Measurements from ENCODE around the gene LACC1. TPM values are rescaled to one million over a fixed set of nuclear protein-coding genes. Genes with fewer than 3 reads are reported as not detected.

The LACC1 gene
- total RNA-seq, 2 donors from 2014 or later = 6.1 to 12.5 TPM

- no peaks in the 10 kb centered on the region for H3K9me3 ChIP-seq
- H3K4me3 ChIP-seq = no peak overlapping the region
- no peak for ATAC-seq (ENCODE audit: insufficient number of reproducible peaks, low FRiP score, low read depth)
- H3K27ac ChIP-seq = no peak overlapping the region
- no peaks in the 10 kb centered on the region for H3K4me1 ChIP-seq (ENCODE audit: control insufficient read depth in 1 of 2, low read depth in 2 of 2)
- TF ChIP-seq, protein P1, sequence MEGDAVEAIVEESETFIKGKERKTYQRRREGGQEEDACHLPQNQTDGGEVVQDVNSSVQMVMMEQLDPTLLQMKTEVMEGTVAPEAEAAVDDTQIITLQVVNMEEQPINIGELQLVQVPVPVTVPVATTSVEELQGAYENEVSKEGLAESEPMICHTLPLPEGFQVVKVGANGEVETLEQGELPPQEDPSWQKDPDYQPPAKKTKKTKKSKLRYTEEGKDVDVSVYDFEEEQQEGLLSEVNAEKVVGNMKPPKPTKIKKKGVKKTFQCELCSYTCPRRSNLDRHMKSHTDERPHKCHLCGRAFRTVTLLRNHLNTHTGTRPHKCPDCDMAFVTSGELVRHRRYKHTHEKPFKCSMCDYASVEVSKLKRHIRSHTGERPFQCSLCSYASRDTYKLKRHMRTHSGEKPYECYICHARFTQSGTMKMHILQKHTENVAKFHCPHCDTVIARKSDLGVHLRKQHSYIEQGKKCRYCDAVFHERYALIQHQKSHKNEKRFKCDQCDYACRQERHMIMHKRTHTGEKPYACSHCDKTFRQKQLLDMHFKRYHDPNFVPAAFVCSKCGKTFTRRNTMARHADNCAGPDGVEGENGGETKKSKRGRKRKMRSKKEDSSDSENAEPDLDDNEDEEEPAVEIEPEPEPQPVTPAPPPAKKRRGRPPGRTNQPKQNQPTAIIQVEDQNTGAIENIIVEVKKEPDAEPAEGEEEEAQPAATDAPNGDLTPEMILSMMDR (IDR thresholded peaks at IDR 0.05) = no peak
- DNase-seq (ENCODE audit: low spot score) = no peak
- H3K36me3 ChIP-seq = no peaks in the 10 kb centered on the region
- no peaks in the 10 kb centered on the region for H3K27me3 ChIP-seq (replicated peaks; ENCODE audit: insufficient read depth)
These were observed 50.2 kb downstream of the LACC1 start for GRCh38 chr13:43929947-43930346.

GRCh38 chr13:43933378-43933777 is 53.7 kb downstream of the LACC1 start:
- Histone ChIP-seq H3K36me3 (no peaks in the 10 kb centered on the region), H3K4me3 (no peak overlapping the region), H3K9me3 (no peaks in the 10 kb centered on the region), H3K27ac (no peak overlapping the region), H3K4me1 (ENCODE audit: control insufficient read depth in 1 of 2, low read depth in 2 of 2) (peaks cover 6 to 26% of the 10 kb centered on the region in 2 donors), H3K27me3 (replicated peaks; ENCODE audit: insufficient read depth) (no peaks in the 10 kb centered on the region)
- TF ChIP-seq, protein P1 (IDR thresholded peaks at IDR 0.05) = no peak
- no peak for ATAC-seq (ENCODE audit: insufficient number of reproducible peaks, low FRiP score, low read depth)
- no peak for DNase-seq (ENCODE audit: low spot score)

- Histone ChIP-seq H3K27ac (no peak overlapping the region), H3K9me3 (no peaks in the 10 kb centered on the region), H3K27me3 (replicated peaks; ENCODE audit: insufficient read depth) (no peaks in the 10 kb centered on the region), H3K4me1 (ENCODE audit: control insufficient read depth in 1 of 2, low read depth in 2 of 2) (peaks cover 6 to 33% of the 10 kb centered on the region in 2 donors), H3K4me3 (no peak overlapping the region), H3K36me3 (no peaks in the 10 kb centered on the region)
- TF ChIP-seq, protein P1 (IDR thresholded peaks at IDR 0.05) = no peak
- ATAC-seq (ENCODE audit: insufficient number of reproducible peaks, low FRiP score, low read depth) = no peak
- no peak for DNase-seq (ENCODE audit: low spot score)
These were observed 54.6 kb downstream of the LACC1 start for GRCh38 chr13:43934273-43934672.

- no peak for DNase-seq (ENCODE audit: low spot score)
- H3K27me3 ChIP-seq (replicated peaks; ENCODE audit: insufficient read depth) = no peaks in the 10 kb centered on the region
- no peak for ATAC-seq (ENCODE audit: insufficient number of reproducible peaks, low FRiP score, low read depth)
- no peaks in the 10 kb centered on the region for H3K9me3 ChIP-seq
- no peak overlapping the region for H3K4me3 ChIP-seq
- H3K36me3 ChIP-seq = no peaks in the 10 kb centered on the region
- peaks cover 6 to 35% of the 10 kb centered on the region in 2 donors for H3K4me1 ChIP-seq (ENCODE audit: control insufficient read depth in 1 of 2, low read depth in 2 of 2)
- H3K27ac ChIP-seq = no peak overlapping the region
- TF ChIP-seq, protein P1 (IDR thresholded peaks at IDR 0.05) = no peak
These were observed 56.2 kb downstream of the LACC1 start for GRCh38 chr13:43935878-43936277.

GRCh38 chr13:43936647-43937046 is 56.9 kb downstream of the LACC1 start:
- DNase-seq (ENCODE audit: low spot score) = no peak
- no peak for ATAC-seq (ENCODE audit: insufficient number of reproducible peaks, low FRiP score, low read depth)
- Histone ChIP-seq H3K27ac (no peak overlapping the region), H3K27me3 (replicated peaks; ENCODE audit: insufficient read depth) (no peaks in the 10 kb centered on the region), H3K4me3 (no peak overlapping the region), H3K9me3 (no peaks in the 10 kb centered on the region), H3K4me1 (ENCODE audit: control insufficient read depth in 1 of 2, low read depth in 2 of 2) (peaks cover 6 to 35% of the 10 kb centered on the region in 2 donors), H3K36me3 (no peaks in the 10 kb centered on the region)
- TF ChIP-seq, protein P1 (IDR thresholded peaks at IDR 0.05) = no peak

Measured in thoracic aorta (tissue), 2 donors.